Stromal cell of bone marrow (primary cell): ENCODE results near the gene CHRDL2.
"Not testable (repeated sequence)": the region's sequence is repeated elsewhere in the genome, so short reads cannot be mapped to it uniquely, and the experiment has no call there.

Experiments used
- DNase-seq: peaks from one replicate; pipeline ENCODE4 v3.0.0-alpha.2; 2012; ENCODE audit warnings: low read depth

Gene CHRDL2

DNA sequence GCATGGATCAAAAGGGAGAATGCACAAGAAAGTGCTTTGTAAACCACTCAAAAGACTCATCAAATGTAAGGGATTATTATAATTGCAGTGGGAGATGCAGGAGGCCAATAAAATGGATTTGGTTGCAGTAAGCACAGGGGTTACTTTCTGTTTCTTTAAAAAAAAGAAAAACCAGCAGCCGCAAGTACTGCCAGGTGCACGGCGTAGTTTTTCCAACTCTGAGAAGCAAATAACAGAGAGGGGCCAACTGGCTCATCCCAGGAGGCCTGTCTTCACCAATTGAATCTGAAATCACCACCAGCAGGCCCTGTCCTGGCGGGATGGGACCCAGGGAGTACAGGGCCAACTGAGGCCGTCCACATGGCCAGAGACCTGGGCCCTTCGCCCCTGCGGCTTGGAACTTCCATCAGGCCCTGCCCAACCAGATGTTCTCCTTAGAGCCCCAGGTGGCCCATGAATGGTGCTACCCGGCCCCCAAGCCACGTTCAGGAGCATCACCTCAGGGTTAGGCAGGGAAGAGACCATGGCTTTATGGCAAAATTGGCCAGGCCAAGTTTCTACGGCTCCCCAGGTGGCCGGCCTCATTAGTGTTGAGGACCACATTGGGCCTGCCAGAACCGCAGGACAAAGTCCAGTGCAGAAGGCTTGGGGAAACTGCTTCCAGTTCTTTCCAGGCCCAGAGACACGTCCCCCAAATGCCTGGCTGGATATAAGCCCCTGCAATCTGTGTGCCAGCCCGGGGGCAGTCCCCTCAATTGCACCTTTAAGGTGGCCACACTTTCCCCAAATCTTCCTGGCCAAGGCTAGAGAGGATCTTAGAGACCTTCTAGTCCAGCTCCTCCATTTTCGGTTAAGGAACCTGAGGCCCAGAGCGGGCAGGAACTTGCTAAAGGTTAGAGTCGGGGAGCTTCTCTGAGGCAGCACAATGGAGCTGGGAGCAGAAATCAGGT is 61.7 kb downstream of the CHRDL2 start:
- DNase-seq: no peak

DNA sequence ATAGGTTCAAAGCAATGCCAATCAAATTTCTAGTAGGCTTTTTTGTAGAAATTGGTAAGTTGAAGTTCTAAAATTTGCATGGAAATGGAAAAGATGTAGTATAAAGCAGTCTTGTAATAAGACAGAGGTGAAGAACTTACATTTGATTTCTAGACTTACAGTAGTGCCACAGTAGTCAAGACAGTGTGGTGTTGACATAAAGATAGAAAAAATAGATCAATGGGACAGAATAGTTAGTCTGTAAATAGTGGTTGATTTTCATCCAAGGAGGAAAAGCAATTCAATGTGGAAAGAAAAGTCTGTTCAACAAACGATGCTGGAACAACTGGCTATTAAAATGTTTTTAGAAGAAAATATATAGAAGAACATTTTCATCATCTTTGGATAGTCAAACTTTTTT is 67.9 kb downstream of the CHRDL2 start:
- no peak for DNase-seq

- no peak for DNase-seq
Observed at GRCh38 chr11:74662487-74663103, 68.6 kb downstream of the CHRDL2 start.

DNA sequence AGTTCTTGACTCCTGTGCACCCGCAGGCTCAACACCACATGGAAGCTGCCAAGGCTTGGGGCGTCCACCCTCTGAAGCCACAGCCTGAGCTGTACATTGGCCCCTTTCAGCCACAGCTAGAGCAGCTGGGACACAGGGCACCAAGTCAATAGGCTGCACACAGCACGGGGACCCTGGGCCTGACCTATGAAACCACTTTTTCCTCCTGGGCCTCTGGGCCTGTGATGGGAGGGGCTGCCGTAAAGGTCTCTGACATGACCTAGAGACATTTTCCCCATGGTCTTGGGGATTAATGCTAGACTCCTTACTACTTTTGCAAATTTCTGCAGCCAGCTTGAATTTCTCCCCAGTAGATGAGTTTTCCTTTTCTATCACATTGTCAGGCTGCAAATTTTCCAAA is 72.1 kb downstream of the CHRDL2 start:
- DNase-seq: not testable (repeated sequence)

GRCh38 chr11:74654976-74655375 is 76.2 kb downstream of the CHRDL2 start:
- DNase-seq: no peak

GRCh38 chr11:74650498-74650897 is 80.7 kb downstream of the CHRDL2 start:
- DNase-seq: no peak

DNA sequence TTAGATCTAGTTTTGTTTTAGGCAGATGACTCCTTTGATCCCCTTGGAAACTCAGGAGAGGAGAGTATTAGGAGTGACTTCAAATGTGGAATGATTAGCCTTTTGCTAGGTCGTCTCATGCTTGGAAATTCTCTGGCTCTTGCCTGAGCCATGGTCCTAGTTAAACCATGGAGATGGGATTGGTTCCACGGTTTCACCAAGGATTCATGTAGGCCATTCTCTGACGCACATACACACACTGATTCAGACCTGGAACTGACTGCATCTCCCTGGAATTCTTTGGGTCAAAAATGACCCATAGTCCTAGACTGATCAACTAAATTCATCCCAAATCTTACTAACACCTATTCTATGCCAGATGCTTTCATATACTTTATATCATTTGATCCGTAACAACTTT is 82.3 kb downstream of the CHRDL2 start:
- DNase-seq: no peak

GRCh38 chr11:74647831-74648230 is 83.4 kb downstream of the CHRDL2 start:
- no peak for DNase-seq

DNA sequence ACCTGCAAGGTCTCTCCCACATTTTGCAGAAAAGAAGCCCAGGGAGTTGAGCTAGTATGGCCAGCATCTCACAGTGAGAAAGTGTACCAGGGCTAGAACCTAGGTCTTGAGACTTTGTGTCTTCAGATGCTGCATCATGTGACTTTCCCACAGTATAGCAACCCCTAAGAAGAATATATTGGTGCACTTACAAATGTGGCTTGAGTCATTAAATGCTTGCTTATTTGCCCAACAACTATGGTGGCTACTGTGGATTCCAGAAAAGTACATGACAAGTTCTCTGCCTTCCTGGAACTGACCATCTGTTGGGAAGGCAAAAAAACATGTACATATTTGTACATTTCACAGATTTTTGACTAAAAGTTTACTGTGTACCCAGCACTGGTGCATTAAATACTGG is 83.8 kb downstream of the CHRDL2 start:
- DNase-seq: no peak

DNA sequence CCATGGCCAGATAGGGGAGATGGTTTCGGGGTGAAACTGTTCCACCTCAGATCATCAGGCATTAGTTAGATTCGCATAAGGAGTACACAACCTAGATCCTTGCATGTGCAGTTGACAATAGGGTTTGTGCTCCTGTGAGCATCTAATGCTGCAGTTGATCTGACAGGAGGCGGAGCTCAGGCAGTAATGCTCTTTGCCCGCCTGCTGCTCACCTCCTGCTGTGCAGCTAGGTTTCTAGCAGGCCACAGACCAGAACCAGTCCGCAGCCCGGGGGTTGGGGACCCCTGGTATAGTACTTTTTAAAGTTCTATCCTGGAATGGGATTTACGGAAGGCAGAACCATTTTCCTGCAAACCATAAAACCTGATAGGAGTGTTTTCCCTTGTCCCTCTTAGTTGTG is 84.3 kb downstream of the CHRDL2 start:
- DNase-seq: no peak
